HCT116 (cell line): ENCODE measurements around the gene TEKT3.

Experiments
- CBX3 ChIP-seq: IDR thresholded peaks from 2 replicates; pipeline ENCODE4 v1.6.1; 2012; ENCODE audit warnings: low read depth
- CTCF ChIP-seq, 3 experiments: fragments of 200-600 bp in 1 of 3; sonication (generic) in 1 of 3; IDR thresholded peaks in 2 of 3; conservative IDR thresholded peaks in 1 of 3; 2 replicates each; pipeline ENCODE4 v1.5.1; 2012 to 2017; ENCODE audit warnings: low read depth in 2 of 3, low read length in 2 of 3, antibody characterized with exemption in 1 of 3, borderline replicate concordance in 1 of 3, control low read depth in 1 of 3, mild to moderate bottlenecking in 1 of 3, mixed read lengths in 1 of 3, mixed run types in 1 of 3, moderate library complexity in 1 of 3; ENCODE audit not compliant: insufficient read depth in 1 of 3
- EZH2 ChIP-seq: fragments of 200-600 bp; sonication (generic); IDR thresholded peaks from 2 replicates; pipeline ENCODE4 v1.6.1; 2017; ENCODE audit warnings: antibody characterized with exemption, mixed run types
- EZH2phosphoT487 ChIP-seq: fragments of 200-600 bp; IDR thresholded peaks from 2 replicates; pipeline ENCODE4 v1.6.1; 2018; ENCODE audit warnings: antibody characterized with exemption, borderline replicate concordance
- POLR2A ChIP-seq: IDR thresholded peaks from 2 replicates; pipeline ENCODE4 v1.7.0; 2011; ENCODE audit warnings: borderline replicate concordance; ENCODE audit not compliant: insufficient read depth, insufficient read length; ENCODE audit errors: extremely low read depth
- POLR2AphosphoS5 ChIP-seq: IDR thresholded peaks from 2 replicates; pipeline ENCODE4 v1.6.1; 2011; ENCODE audit warnings: mild to moderate bottlenecking, low read depth, low read length, moderate library complexity
- TCF7L2 ChIP-seq: IDR thresholded peaks from 2 replicates; pipeline ENCODE4 v1.7.0; 2011; ENCODE audit warnings: borderline replicate concordance, inconsistent platforms; ENCODE audit not compliant: insufficient read depth, insufficient read length; ENCODE audit errors: extremely low read depth
- ZNF274 ChIP-seq: fragments of 200-500 bp; sonication (Bioruptor generic); IDR thresholded peaks from 2 replicates; pipeline ENCODE4 v1.6.1; 2014; ENCODE audit warnings: mild to moderate bottlenecking, low read depth, low read length, inconsistent platforms

DNA sequence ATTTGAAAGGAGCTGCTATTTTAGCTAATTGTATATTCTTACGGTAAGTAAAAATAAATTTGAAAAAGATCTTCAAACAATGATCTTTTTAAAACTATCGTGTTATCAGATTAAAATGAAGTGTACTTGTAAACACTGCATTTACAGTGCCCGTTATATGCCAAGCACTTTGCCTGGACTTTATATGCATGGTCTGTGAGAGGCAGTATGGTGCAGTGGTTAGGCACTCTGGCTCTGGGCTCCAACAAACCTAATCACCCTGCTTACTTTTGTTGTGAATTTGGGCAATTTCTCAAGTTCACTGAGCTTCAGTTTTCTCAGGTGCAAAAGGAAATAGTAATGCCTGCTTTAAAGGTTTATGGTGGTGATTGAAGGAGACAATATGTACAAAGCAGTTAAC lies 77.7 kb downstream of the TEKT3 start:
- TF ChIP-seq ZNF274 (no peak), EZH2 (no peak), CTCF (IDR thresholded peaks at IDR 0.05 in 2 of 3, conservative IDR thresholded peaks at IDR 0.05 in 1 of 3; ENCODE audit: borderline replicate concordance in 1 of 3, insufficient read depth in 1 of 3, low read depth in 2 of 3, low read length in 2 of 3) (no peak), CBX3 (no peak), POLR2AphosphoS5 (no peak), EZH2phosphoT487 (no peak), POLR2A (no peak), TCF7L2 (no peak)
